ENCODE results near the gene BRICD5. TPM values are rescaled to one million over a fixed set of nuclear protein-coding genes. Genes with fewer than 3 reads are reported as not detected.

BRICD5 gene
- total and polyA plus RNA-seq, 2 of the 13 experiments (the other 11 are each of a cell fraction or from before 2014, with no cell fraction given) = 1.6 to 5.8 TPM

DNA sequence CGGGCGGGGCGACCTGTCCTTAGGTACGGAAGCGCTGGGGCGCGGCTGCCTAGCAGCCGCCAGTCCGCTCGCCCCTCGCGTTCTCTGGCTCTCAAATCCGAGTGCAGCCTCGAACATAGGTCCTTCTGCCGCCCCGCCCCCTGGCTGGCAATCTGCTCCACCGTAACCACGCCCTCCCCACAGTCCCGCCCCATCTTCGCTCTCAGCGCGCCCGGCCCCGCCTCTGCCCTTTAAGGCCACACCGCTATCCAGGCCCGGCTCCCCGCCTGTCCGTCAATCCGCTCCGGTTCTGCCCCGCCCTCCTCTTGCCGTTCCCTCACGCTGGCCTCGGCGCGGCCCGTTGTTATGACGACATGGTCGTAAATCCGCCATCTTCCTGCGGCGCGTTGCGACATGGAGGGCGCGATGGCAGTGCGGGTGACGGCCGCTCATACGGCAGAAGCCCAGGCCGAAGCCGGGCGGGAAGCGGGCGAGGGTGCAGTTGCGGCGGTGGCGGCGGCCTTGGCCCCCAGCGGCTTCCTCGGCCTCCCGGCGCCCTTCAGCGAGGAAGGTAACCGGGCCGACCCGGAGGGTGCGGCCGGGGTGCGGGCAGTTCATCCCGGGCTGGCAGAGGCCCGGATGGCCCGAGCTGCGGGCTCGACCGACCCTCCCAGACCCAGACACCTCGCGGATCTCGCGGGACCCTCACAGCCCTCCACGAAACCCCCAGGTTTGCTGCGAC is 12.7 kb upstream of the BRICD5 start, which contains the start of gene E4F1 (continued):
- TF ChIP-seq, protein P1, sequence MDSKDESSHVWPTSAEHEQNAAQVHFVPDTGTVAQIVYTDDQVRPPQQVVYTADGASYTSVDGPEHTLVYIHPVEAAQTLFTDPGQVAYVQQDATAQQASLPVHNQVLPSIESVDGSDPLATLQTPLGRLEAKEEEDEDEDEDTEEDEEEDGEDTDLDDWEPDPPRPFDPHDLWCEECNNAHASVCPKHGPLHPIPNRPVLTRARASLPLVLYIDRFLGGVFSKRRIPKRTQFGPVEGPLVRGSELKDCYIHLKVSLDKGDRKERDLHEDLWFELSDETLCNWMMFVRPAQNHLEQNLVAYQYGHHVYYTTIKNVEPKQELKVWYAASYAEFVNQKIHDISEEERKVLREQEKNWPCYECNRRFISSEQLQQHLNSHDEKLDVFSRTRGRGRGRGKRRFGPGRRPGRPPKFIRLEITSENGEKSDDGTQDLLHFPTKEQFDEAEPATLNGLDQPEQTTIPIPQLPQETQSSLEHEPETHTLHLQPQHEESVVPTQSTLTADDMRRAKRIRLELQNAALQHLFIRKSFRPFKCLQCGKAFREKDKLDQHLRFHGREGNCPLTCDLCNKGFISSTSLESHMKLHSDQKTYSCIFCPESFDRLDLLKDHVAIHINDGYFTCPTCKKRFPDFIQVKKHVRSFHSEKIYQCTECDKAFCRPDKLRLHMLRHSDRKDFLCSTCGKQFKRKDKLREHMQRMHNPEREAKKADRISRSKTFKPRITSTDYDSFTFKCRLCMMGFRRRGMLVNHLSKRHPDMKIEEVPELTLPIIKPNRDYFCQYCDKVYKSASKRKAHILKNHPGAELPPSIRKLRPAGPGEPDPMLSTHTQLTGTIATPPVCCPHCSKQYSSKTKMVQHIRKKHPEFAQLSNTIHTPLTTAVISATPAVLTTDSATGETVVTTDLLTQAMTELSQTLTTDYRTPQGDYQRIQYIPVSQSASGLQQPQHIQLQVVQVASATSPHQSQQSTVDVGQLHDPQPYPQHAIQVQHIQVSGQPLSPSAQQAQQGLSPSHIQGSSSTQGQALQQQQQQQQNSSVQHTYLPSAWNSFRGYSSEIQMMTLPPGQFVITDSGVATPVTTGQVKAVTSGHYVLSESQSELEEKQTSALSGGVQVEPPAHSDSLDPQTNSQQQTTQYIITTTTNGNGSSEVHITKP (CRISPR knock-in tag; IDR thresholded peaks at IDR 0.05; ENCODE audit: low read depth) = peak; percentile 58; the same call in 1 of the 2 replicates
- no peak for TF ChIP-seq GLMP (CRISPR knock-in tag; IDR thresholded peaks at IDR 0.05; ENCODE audit: borderline replicate concordance)
- TF ChIP-seq ZNF207 (IDR thresholded peaks at IDR 0.05; ENCODE audit: borderline replicate concordance) = no peak
- TF ChIP-seq, protein P2, sequence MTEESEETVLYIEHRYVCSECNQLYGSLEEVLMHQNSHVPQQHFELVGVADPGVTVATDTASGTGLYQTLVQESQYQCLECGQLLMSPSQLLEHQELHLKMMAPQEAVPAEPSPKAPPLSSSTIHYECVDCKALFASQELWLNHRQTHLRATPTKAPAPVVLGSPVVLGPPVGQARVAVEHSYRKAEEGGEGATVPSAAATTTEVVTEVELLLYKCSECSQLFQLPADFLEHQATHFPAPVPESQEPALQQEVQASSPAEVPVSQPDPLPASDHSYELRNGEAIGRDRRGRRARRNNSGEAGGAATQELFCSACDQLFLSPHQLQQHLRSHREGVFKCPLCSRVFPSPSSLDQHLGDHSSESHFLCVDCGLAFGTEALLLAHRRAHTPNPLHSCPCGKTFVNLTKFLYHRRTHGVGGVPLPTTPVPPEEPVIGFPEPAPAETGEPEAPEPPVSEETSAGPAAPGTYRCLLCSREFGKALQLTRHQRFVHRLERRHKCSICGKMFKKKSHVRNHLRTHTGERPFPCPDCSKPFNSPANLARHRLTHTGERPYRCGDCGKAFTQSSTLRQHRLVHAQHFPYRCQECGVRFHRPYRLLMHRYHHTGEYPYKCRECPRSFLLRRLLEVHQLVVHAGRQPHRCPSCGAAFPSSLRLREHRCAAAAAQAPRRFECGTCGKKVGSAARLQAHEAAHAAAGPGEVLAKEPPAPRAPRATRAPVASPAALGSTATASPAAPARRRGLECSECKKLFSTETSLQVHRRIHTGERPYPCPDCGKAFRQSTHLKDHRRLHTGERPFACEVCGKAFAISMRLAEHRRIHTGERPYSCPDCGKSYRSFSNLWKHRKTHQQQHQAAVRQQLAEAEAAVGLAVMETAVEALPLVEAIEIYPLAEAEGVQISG (CRISPR knock-in tag; IDR thresholded peaks at IDR 0.05) = peak; percentile 90
- TF ChIP-seq ZNF468 (CRISPR knock-in tag; IDR thresholded peaks at IDR 0.05) = no peak
- no peak for TF ChIP-seq NFRKB (IDR thresholded peaks at IDR 0.05)
- no peak for TF ChIP-seq GPN1 (CRISPR knock-in tag; IDR thresholded peaks at IDR 0.05; ENCODE audit: borderline replicate concordance)
- peak; percentile 18; the same call in 1 of the 2 replicates for TF ChIP-seq RFX5 (IDR thresholded peaks at IDR 0.05; ENCODE audit: low read depth, low read length)
- TF ChIP-seq, protein P3, sequence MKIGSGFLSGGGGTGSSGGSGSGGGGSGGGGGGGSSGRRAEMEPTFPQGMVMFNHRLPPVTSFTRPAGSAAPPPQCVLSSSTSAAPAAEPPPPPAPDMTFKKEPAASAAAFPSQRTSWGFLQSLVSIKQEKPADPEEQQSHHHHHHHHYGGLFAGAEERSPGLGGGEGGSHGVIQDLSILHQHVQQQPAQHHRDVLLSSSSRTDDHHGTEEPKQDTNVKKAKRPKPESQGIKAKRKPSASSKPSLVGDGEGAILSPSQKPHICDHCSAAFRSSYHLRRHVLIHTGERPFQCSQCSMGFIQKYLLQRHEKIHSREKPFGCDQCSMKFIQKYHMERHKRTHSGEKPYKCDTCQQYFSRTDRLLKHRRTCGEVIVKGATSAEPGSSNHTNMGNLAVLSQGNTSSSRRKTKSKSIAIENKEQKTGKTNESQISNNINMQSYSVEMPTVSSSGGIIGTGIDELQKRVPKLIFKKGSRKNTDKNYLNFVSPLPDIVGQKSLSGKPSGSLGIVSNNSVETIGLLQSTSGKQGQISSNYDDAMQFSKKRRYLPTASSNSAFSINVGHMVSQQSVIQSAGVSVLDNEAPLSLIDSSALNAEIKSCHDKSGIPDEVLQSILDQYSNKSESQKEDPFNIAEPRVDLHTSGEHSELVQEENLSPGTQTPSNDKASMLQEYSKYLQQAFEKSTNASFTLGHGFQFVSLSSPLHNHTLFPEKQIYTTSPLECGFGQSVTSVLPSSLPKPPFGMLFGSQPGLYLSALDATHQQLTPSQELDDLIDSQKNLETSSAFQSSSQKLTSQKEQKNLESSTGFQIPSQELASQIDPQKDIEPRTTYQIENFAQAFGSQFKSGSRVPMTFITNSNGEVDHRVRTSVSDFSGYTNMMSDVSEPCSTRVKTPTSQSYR (CRISPR knock-in tag; IDR thresholded peaks at IDR 0.05; ENCODE audit: borderline replicate concordance) = no peak
- 0 out of 2 replicates have a peak, but pooled peaks have one; percentile 47 for TF ChIP-seq MAF1 (CRISPR knock-in tag; IDR thresholded peaks at IDR 0.05; ENCODE audit: borderline replicate concordance)
- no peak for TF ChIP-seq ZNF121 (CRISPR knock-in tag; IDR thresholded peaks at IDR 0.05)
- peak; percentile 43 for TF ChIP-seq ZNF883 (CRISPR knock-in tag; IDR thresholded peaks at IDR 0.05; ENCODE audit: not compliant biosample characterization)
- no peak for TF ChIP-seq ZNF709 (CRISPR knock-in tag; IDR thresholded peaks at IDR 0.05)
- TF ChIP-seq, protein P4, sequence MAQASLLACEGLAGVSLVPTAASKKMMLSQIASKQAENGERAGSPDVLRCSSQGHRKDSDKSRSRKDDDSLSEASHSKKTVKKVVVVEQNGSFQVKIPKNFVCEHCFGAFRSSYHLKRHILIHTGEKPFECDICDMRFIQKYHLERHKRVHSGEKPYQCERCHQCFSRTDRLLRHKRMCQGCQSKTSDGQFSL (CRISPR knock-in tag; IDR thresholded peaks at IDR 0.05) = 0 out of 2 replicates have a peak, but pooled peaks have one; percentile 53
- TF ChIP-seq ZNF569 (CRISPR knock-in tag; IDR thresholded peaks at IDR 0.05; ENCODE audit: borderline replicate concordance) = peak; percentile 92; the same call in 1 of the 2 replicates
